ENCODE measurements around the gene SLC6A13.

GRCh38 chr12:175250-175649 lies 87.4 kb downstream of the SLC6A13 start:
- TF ChIP-seq PAX8 (IDR thresholded peaks at IDR 0.05) (no peak), BRCA1 (IDR thresholded peaks at IDR 0.05; ENCODE audit: low read depth, low read length) (no peak), POLR2AphosphoS5 (IDR thresholded peaks at IDR 0.05; ENCODE audit: low read length) (no peak), EZH2 (IDR thresholded peaks at IDR 0.05; ENCODE audit: borderline replicate concordance, control insufficient read depth, low read depth, low read length) (no peak), POLR2A (IDR thresholded peaks at IDR 0.05; ENCODE audit: low read depth, low read length) (no peak), ZNF24 (IDR thresholded peaks at IDR 0.05) (no peak), ATF7 (IDR thresholded peaks at IDR 0.05; ENCODE audit: low read depth) (no peak)
- TF ChIP-seq, protein P1, sequence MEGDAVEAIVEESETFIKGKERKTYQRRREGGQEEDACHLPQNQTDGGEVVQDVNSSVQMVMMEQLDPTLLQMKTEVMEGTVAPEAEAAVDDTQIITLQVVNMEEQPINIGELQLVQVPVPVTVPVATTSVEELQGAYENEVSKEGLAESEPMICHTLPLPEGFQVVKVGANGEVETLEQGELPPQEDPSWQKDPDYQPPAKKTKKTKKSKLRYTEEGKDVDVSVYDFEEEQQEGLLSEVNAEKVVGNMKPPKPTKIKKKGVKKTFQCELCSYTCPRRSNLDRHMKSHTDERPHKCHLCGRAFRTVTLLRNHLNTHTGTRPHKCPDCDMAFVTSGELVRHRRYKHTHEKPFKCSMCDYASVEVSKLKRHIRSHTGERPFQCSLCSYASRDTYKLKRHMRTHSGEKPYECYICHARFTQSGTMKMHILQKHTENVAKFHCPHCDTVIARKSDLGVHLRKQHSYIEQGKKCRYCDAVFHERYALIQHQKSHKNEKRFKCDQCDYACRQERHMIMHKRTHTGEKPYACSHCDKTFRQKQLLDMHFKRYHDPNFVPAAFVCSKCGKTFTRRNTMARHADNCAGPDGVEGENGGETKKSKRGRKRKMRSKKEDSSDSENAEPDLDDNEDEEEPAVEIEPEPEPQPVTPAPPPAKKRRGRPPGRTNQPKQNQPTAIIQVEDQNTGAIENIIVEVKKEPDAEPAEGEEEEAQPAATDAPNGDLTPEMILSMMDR (IDR thresholded peaks at IDR 0.05 in 2 of 3, conservative IDR thresholded peaks at IDR 0.05 in 1 of 3; ENCODE audit: control insufficient read depth in 2 of 3, extremely low read depth in 1 of 3, insufficient read depth in 1 of 3, low read depth in 3 of 3, low read length in 3 of 3) = no peak
- TF ChIP-seq, protein P2, sequence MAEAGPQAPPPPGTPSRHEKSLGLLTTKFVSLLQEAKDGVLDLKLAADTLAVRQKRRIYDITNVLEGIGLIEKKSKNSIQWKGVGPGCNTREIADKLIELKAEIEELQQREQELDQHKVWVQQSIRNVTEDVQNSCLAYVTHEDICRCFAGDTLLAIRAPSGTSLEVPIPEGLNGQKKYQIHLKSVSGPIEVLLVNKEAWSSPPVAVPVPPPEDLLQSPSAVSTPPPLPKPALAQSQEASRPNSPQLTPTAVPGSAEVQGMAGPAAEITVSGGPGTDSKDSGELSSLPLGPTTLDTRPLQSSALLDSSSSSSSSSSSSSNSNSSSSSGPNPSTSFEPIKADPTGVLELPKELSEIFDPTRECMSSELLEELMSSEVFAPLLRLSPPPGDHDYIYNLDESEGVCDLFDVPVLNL (IDR thresholded peaks at IDR 0.05; ENCODE audit: low read depth, low read length) = no peak
